HepG2 (cell line): ENCODE results near the gene MPIG6B. TPM values are rescaled to one million over a fixed set of nuclear protein-coding genes. Genes with fewer than 3 reads are reported as not detected.

Experiments
- ATAC-seq: fragments of 200-7000 bp; cut with Tn5 transposase; 3 replicates; pipeline ENCODE4 v1.9.1; 2020; ENCODE audit warnings: mild to moderate bottlenecking, moderate library complexity
- BruUV-seq: library from RNA; stranded (reverse); fragments of 400-500 nt; replicated peaks from 2 replicates; lab custom pipeline; 2021; lab: Mats Ljungman, UMichigan
- CTCF ChIA-PET: fragments of 300-600 bp; formaldehyde crosslinking; extraction: SDS; loops from one replicate; lab custom pipeline; 2021; ENCODE audit warnings: low total read pairs, inconsistent platforms, low intra/inter-chr PET ratio; lab: Yijun Ruan, JAX
- POLR2A ChIA-PET: fragments of 350-600 bp; sonication (Branson Sonifier 250); formaldehyde crosslinking; loops from one replicate; lab custom pipeline; 2020; ENCODE audit warnings: antibody characterized with exemption, inconsistent platforms; lab: Yijun Ruan, JAX
- DNase-seq: peaks from one replicate; pipeline ENCODE4 v3.0.0-alpha.2; 2015; ENCODE audit warnings: low spot score
- FAIRE-seq: peaks from 3 replicates; lab custom pipeline; 2011; peaks lifted over from hg19 to GRCh38; lab: Jason Lieb, UNC
- H2AFZ ChIP-seq: one replicate; pipeline ENCODE4 v1.6.1; 2011; ENCODE audit warnings: low read length, inconsistent platforms
- H3K27ac ChIP-seq: fragments of 300-600 bp; 3 replicates; pipeline ENCODE4 v1.8.0; 2011; ENCODE audit warnings: mixed run types, mild to moderate bottlenecking, mixed read lengths, low read length, inconsistent platforms; ENCODE audit not compliant: insufficient read depth; ENCODE audit errors: extremely low read length
- H3K27me3 ChIP-seq, 2 experiments: fragments of 200-600 bp in 1 of 2; 2 replicates in 1 of 2; 3 replicates in 1 of 2; pipeline versions ENCODE4 v1.6.0 to v1.8.0; 2011; ENCODE audit warnings: low read length in 2 of 2, mild to moderate bottlenecking in 2 of 2, moderate library complexity in 2 of 2, inconsistent platforms in 1 of 2; ENCODE audit not compliant: insufficient read depth in 2 of 2, control insufficient read depth in 1 of 2
- H3K36me3 ChIP-seq, 2 experiments: fragments of 200-600 bp in 1 of 2; replicated peaks in 1 of 2; 2 replicates in 1 of 2; 3 replicates in 1 of 2; pipeline versions ENCODE4 v1.5.1 to v1.8.0; 2011; ENCODE audit warnings: low read length in 2 of 2, inconsistent platforms in 1 of 2; ENCODE audit not compliant: insufficient read depth in 2 of 2, control insufficient read depth in 1 of 2
- H3K4me1 ChIP-seq: 2 replicates; pipeline ENCODE4 v1.5.1; 2012; ENCODE audit warnings: low read length, inconsistent platforms; ENCODE audit not compliant: insufficient read depth
- H3K4me2 ChIP-seq: 2 replicates; pipeline ENCODE4 v1.6.0; 2011; ENCODE audit warnings: low read depth, low read length, inconsistent platforms
- H3K4me3 ChIP-seq, 3 experiments: fragments of 200-600 bp in 1 of 3; sonication (generic), shearing (Covaris generic) in 1 of 3; replicated peaks in 1 of 3; 2 replicates each; pipeline ENCODE4 v1.5.1; 2011 to 2016; ENCODE audit warnings: low read length in 3 of 3, inconsistent platforms in 2 of 3, low read depth in 2 of 3, mild to moderate bottlenecking in 2 of 3, control low read depth in 1 of 3, mixed read lengths in 1 of 3; ENCODE audit not compliant: insufficient read depth in 1 of 3
- H3K79me2 ChIP-seq: one replicate; pipeline ENCODE4 v1.6.1; 2011; ENCODE audit warnings: low read length, inconsistent platforms; ENCODE audit not compliant: insufficient read depth
- H3K9ac ChIP-seq: 2 replicates; pipeline ENCODE4 v1.6.0; 2011; ENCODE audit warnings: mild to moderate bottlenecking, low read depth, low read length, inconsistent platforms; ENCODE audit not compliant: insufficient read depth
- H3K9me3 ChIP-seq: 2 replicates; pipeline ENCODE4 v1.5.1; 2012; ENCODE audit warnings: mild to moderate bottlenecking, low read length
- H4K20me1 ChIP-seq: 2 replicates; pipeline ENCODE4 v1.6.0; 2011; ENCODE audit warnings: inconsistent platforms, mild to moderate bottlenecking, low read length, moderate library complexity; ENCODE audit not compliant: insufficient read depth
- ELF1 ChIP-seq: sonication (generic); formaldehyde crosslinking; IDR thresholded peaks from 2 replicates; pipeline ENCODE4 v1.4.0; 2020; ENCODE audit warnings: missing genetic modification reagents
- JARID2 ChIP-seq: sonication (generic); formaldehyde crosslinking; IDR thresholded peaks from 2 replicates; pipeline ENCODE4 v1.8.1; 2023; ENCODE audit warnings: missing genetic modification reagents, inconsistent platforms; ENCODE audit not compliant: insufficient replicate concordance
- MEIS1 ChIP-seq: sonication (generic); formaldehyde crosslinking; IDR thresholded peaks from 2 replicates; pipeline ENCODE4 v1.9.0; 2021; ENCODE audit warnings: mild to moderate bottlenecking, missing genetic modification reagents, moderate library complexity, borderline replicate concordance
- NCOR1 ChIP-seq: fragments of 200-600 bp; sonication (generic); IDR thresholded peaks from 2 replicates; pipeline ENCODE4 v1.7.0; 2017; ENCODE audit warnings: antibody characterized with exemption, low read length, borderline replicate concordance
- SAFB2 ChIP-seq: sonication (generic); formaldehyde crosslinking; IDR thresholded peaks from 2 replicates; pipeline ENCODE4 v1.5.1; 2020; ENCODE audit warnings: missing genetic modification reagents, low read depth, mild to moderate bottlenecking, borderline replicate concordance
- SCMH1 ChIP-seq: sonication (generic); formaldehyde crosslinking; IDR thresholded peaks from 2 replicates; pipeline ENCODE4 v1.9.0; 2021; ENCODE audit warnings: missing genetic modification reagents, mild to moderate bottlenecking, borderline replicate concordance
- SNAPC5 ChIP-seq: sonication (generic); formaldehyde crosslinking; IDR thresholded peaks from 2 replicates; pipeline ENCODE4 v1.8.1; 2023; ENCODE audit warnings: mild to moderate bottlenecking, missing genetic modification reagents, borderline replicate concordance
- TEF ChIP-seq: sonication (generic); formaldehyde crosslinking; IDR thresholded peaks from 2 replicates; pipeline ENCODE4 v1.5.0; 2020; ENCODE audit warnings: missing genetic modification reagents
- TFDP2 ChIP-seq: sonication (generic); formaldehyde crosslinking; IDR thresholded peaks from 2 replicates; pipeline ENCODE4 v1.4.0; 2020; ENCODE audit warnings: missing genetic modification reagents
- THAP11 ChIP-seq: IDR thresholded peaks from 2 replicates; pipeline ENCODE4 v1.6.1; 2016; ENCODE audit warnings: missing biosample characterization, missing genetic modification reagents
- ZBTB46 ChIP-seq: sonication (generic); formaldehyde crosslinking; IDR thresholded peaks from 2 replicates; pipeline ENCODE4 v1.4.0; 2020; ENCODE audit warnings: mild to moderate bottlenecking, missing genetic modification reagents, borderline replicate concordance
- ZHX1 ChIP-seq: sonication (generic); formaldehyde crosslinking; IDR thresholded peaks from 2 replicates; pipeline ENCODE4 v1.8.1; 2022; ENCODE audit warnings: low read depth, mild to moderate bottlenecking, missing genetic modification reagents
- ZNF234 ChIP-seq: sonication (generic); formaldehyde crosslinking; conservative IDR thresholded peaks from 2 replicates; pipeline ENCODE4 v1.5.1; 2020; ENCODE audit warnings: mild to moderate bottlenecking, missing genetic modification reagents
- ZNF274 ChIP-seq: sonication (generic); formaldehyde crosslinking; IDR thresholded peaks from 2 replicates; pipeline ENCODE4 v1.5.1; 2020; ENCODE audit warnings: mild to moderate bottlenecking, missing genetic modification reagents
- ZNF547 ChIP-seq: sonication (generic); formaldehyde crosslinking; IDR thresholded peaks from 2 replicates; pipeline ENCODE4 v1.5.1; 2020; ENCODE audit warnings: mild to moderate bottlenecking, missing genetic modification reagents
- ZNF879 ChIP-seq: sonication (generic); formaldehyde crosslinking; IDR thresholded peaks from 2 replicates; pipeline ENCODE4 v1.8.1; 2023; ENCODE audit warnings: missing genetic modification reagents
- WGBS: methylation state at CpG from one replicate; pipeline ENCODE4 v1.1.6; 2017; ENCODE audit warnings: low lambda C conversion rate; 5-methylcytosine and 5-hydroxymethylcytosine counted together
- in situ Hi-C: cut with HindIII; loops from 2 replicates; pipeline ENCODE4 v1.10.0; 2017; ENCODE audit warnings: low pct_unique_long_range_greater_than_20kb; ENCODE audit not compliant: extremely low pct_ligation_motif_present
- intact Hi-C: fragments of 100-400 bp; cut with micrococcal nuclease; formaldehyde crosslinking; loops from one replicate; pipeline ENCODE4 v1.10.0; 2022; ENCODE audit not compliant: unreplicated experiment
- polyA plus RNA-seq, 8 experiments: library from polyadenylated mRNA; depleted of rRNA in 3 of 8; stranded (reverse) in 7 of 8; unstranded in 1 of 8; fragments of >200 nt; fragmentation: Illumina TruSeq in 4 of 8; extraction: Trizol in 4 of 8; gene quantifications; 2 replicates each; pipeline versions ENCODE4 v1.2.1 to v1.2.3, GENCODE V29; 2011 to 2016; ENCODE audit warnings: low read depth in 4 of 8, missing spikeins in 1 of 8, mixed read lengths in 1 of 8; ENCODE audit not compliant: insufficient read depth in 1 of 8
- total RNA-seq, 5 experiments: library from RNA; depleted of rRNA; stranded (reverse); fragments of >200 nt; fragmentation: Illumina TruSeq; extraction: Trizol; gene quantifications; 2 replicates each; pipeline ENCODE4 v1.2.3, GENCODE V29; 2016; ENCODE audit warnings: low read depth in 1 of 5

MPIG6B gene
- total and polyA plus RNA-seq, 2 of the 13 experiments (the other 11 are each of a cell fraction or from before 2014, with no cell fraction given): not detected

GRCh38 chr6:31727717-31728671 lies 4.8 kb downstream of the MPIG6B start:
- ChIA-PET POLR2A (interaction anchor here (2.1 to 6.1 kb wide), 2 partner anchors 11 to 42 kb away, joined by 11 to 122 read pairs; partner anchors contain the start of genes CLIC1 and MSH5), CTCF (interaction anchor here (1.1 to 4.2 kb wide), 2 partner anchors 42 to 47 kb away, joined by 3 to 74 read pairs; partner anchors contain the start of gene LY6G5C)
- Histone ChIP-seq H3K4me2 (no peak overlapping the region), H3K79me2 (peaks cover under 1% of the 10 kb centered on the region), H2AFZ (no peak overlapping the region), H3K4me3 (no peak overlapping the region), H3K9me3 (no peaks in the 10 kb centered on the region), H3K4me1 (peaks cover 40% of the 10 kb centered on the region), H3K36me3 (peaks cover 15 to 24% of the 10 kb centered on the region in 2 experiments), H3K9ac (no peak overlapping the region), H3K27ac (no peak overlapping the region), H4K20me1 (peaks cover 14% of the 10 kb centered on the region; the same call in 1 of the 2 replicates), H3K27me3 (no peaks in the 10 kb centered on the region)
- ATAC-seq: no peak
- no peak for FAIRE-seq
- BruUV-seq: no TSS peak
- DNase-seq: no peak
- 96% methylated on average over 41 of the region's 41 CpGs for WGBS
- in situ Hi-C loops: no loop called here
- intact Hi-C loops: no loop called here
- TF ChIP-seq TFDP2 (CRISPR knock-in tag) (no peak), ZNF879 (no peak), ZNF547 (CRISPR knock-in tag) (no peak), ZBTB46 (CRISPR knock-in tag) (no peak), ZNF274 (CRISPR knock-in tag) (no peak), SNAPC5 (CRISPR knock-in tag) (no peak), SCMH1 (CRISPR knock-in tag) (no peak), MEIS1 (no peak), SAFB2 (CRISPR knock-in tag) (no peak), ZNF234 (CRISPR knock-in tag) (no peak), THAP11 (CRISPR knock-in tag) (no peak), TEF (CRISPR knock-in tag) (no peak), NCOR1 (no peak), ZHX1 (CRISPR knock-in tag) (no peak), JARID2 (no peak), ELF1 (CRISPR knock-in tag) (no peak)
